HepG2 (cell line): ENCODE data around the gene PSMC3IP. TPM values are rescaled to one million over a fixed set of nuclear protein-coding genes. Genes with fewer than 3 reads are reported as not detected.
A peak's percentile ranks its signal among the peaks of the same experiment; 100 is the strongest.

Experiments used
- ATAC-seq: fragments of 200-7000 bp; cut with Tn5 transposase; 3 replicates; pipeline ENCODE4 v1.9.1; 2020; ENCODE audit warnings: mild to moderate bottlenecking, moderate library complexity
- BruUV-seq: library from RNA; stranded (reverse); fragments of 400-500 nt; replicated peaks from 2 replicates; lab custom pipeline; 2021; lab: Mats Ljungman, UMichigan
- CTCF ChIA-PET: fragments of 300-600 bp; formaldehyde crosslinking; extraction: SDS; loops from one replicate; lab custom pipeline; 2021; ENCODE audit warnings: low total read pairs, inconsistent platforms, low intra/inter-chr PET ratio; lab: Yijun Ruan, JAX
- POLR2A ChIA-PET: fragments of 350-600 bp; sonication (Branson Sonifier 250); formaldehyde crosslinking; loops from one replicate; lab custom pipeline; 2020; ENCODE audit warnings: antibody characterized with exemption, inconsistent platforms; lab: Yijun Ruan, JAX
- DNase-seq: peaks from one replicate; pipeline ENCODE4 v3.0.0-alpha.2; 2015; ENCODE audit warnings: low spot score
- FAIRE-seq: peaks from 3 replicates; lab custom pipeline; 2011; peaks lifted over from hg19 to GRCh38; lab: Jason Lieb, UNC
- H2AFZ ChIP-seq: one replicate; pipeline ENCODE4 v1.6.1; 2011; ENCODE audit warnings: low read length, inconsistent platforms
- H3K27ac ChIP-seq: fragments of 300-600 bp; 3 replicates; pipeline ENCODE4 v1.8.0; 2011; ENCODE audit warnings: mixed run types, mild to moderate bottlenecking, mixed read lengths, low read length, inconsistent platforms; ENCODE audit not compliant: insufficient read depth; ENCODE audit errors: extremely low read length
- H3K27me3 ChIP-seq, 2 experiments: fragments of 200-600 bp in 1 of 2; 2 replicates in 1 of 2; 3 replicates in 1 of 2; pipeline versions ENCODE4 v1.6.0 to v1.8.0; 2011; ENCODE audit warnings: low read length in 2 of 2, mild to moderate bottlenecking in 2 of 2, moderate library complexity in 2 of 2, inconsistent platforms in 1 of 2; ENCODE audit not compliant: insufficient read depth in 2 of 2, control insufficient read depth in 1 of 2
- H3K36me3 ChIP-seq, 2 experiments: fragments of 200-600 bp in 1 of 2; replicated peaks in 1 of 2; 2 replicates in 1 of 2; 3 replicates in 1 of 2; pipeline versions ENCODE4 v1.5.1 to v1.8.0; 2011; ENCODE audit warnings: low read length in 2 of 2, inconsistent platforms in 1 of 2; ENCODE audit not compliant: insufficient read depth in 2 of 2, control insufficient read depth in 1 of 2
- H3K4me1 ChIP-seq: 2 replicates; pipeline ENCODE4 v1.5.1; 2012; ENCODE audit warnings: low read length, inconsistent platforms; ENCODE audit not compliant: insufficient read depth
- H3K4me2 ChIP-seq: 2 replicates; pipeline ENCODE4 v1.6.0; 2011; ENCODE audit warnings: low read depth, low read length, inconsistent platforms
- H3K4me3 ChIP-seq, 3 experiments: fragments of 200-600 bp in 1 of 3; sonication (generic), shearing (Covaris generic) in 1 of 3; replicated peaks in 1 of 3; 2 replicates each; pipeline ENCODE4 v1.5.1; 2011 to 2016; ENCODE audit warnings: low read length in 3 of 3, inconsistent platforms in 2 of 3, low read depth in 2 of 3, mild to moderate bottlenecking in 2 of 3, control low read depth in 1 of 3, mixed read lengths in 1 of 3; ENCODE audit not compliant: insufficient read depth in 1 of 3
- H3K79me2 ChIP-seq: one replicate; pipeline ENCODE4 v1.6.1; 2011; ENCODE audit warnings: low read length, inconsistent platforms; ENCODE audit not compliant: insufficient read depth
- H3K9ac ChIP-seq: 2 replicates; pipeline ENCODE4 v1.6.0; 2011; ENCODE audit warnings: mild to moderate bottlenecking, low read depth, low read length, inconsistent platforms; ENCODE audit not compliant: insufficient read depth
- H3K9me3 ChIP-seq: 2 replicates; pipeline ENCODE4 v1.5.1; 2012; ENCODE audit warnings: mild to moderate bottlenecking, low read length
- H4K20me1 ChIP-seq: 2 replicates; pipeline ENCODE4 v1.6.0; 2011; ENCODE audit warnings: inconsistent platforms, mild to moderate bottlenecking, low read length, moderate library complexity; ENCODE audit not compliant: insufficient read depth
- DRAP1 ChIP-seq: IDR thresholded peaks from 2 replicates; pipeline ENCODE4 v1.6.1; 2016; ENCODE audit warnings: missing genetic modification reagents, missing compliant biosample characterization
- FLYWCH1 ChIP-seq: sonication (generic); formaldehyde crosslinking; IDR thresholded peaks from 2 replicates; pipeline ENCODE4 v1.8.1; 2023; ENCODE audit warnings: mild to moderate bottlenecking, missing genetic modification reagents
- HNRNPLL ChIP-seq: fragments of 200-400 bp; formaldehyde crosslinking; IDR thresholded peaks from 2 replicates; pipeline ENCODE4 v1.6.1; 2017; ENCODE audit warnings: mild to moderate bottlenecking, low read depth, low read length; ENCODE audit not compliant: poor library complexity, severe bottlenecking
- KMT2B ChIP-seq: IDR thresholded peaks from 2 replicates; pipeline ENCODE4 v1.6.1; 2016; ENCODE audit warnings: missing genetic modification reagents, missing compliant biosample characterization
- NRL ChIP-seq: sonication (generic); formaldehyde crosslinking; IDR thresholded peaks from 2 replicates; pipeline ENCODE4 v1.5.0; 2020; ENCODE audit warnings: missing genetic modification reagents, mild to moderate bottlenecking, moderate library complexity, borderline replicate concordance
- PAF1 ChIP-seq: IDR thresholded peaks from 2 replicates; pipeline ENCODE4 v1.6.1; 2016; ENCODE audit warnings: missing genetic modification reagents, missing compliant biosample characterization
- PLSCR1 ChIP-seq: sonication (generic); formaldehyde crosslinking; IDR thresholded peaks from 2 replicates; pipeline ENCODE4 v1.5.0; 2020; ENCODE audit warnings: missing genetic modification reagents, mild to moderate bottlenecking, borderline replicate concordance
- RBAK ChIP-seq: sonication (generic); formaldehyde crosslinking; IDR thresholded peaks from 2 replicates; pipeline ENCODE4 v1.5.1; 2020; ENCODE audit warnings: mild to moderate bottlenecking, missing genetic modification reagents
- RBFOX2 ChIP-seq: fragments of 200-400 bp; formaldehyde crosslinking; IDR thresholded peaks from 2 replicates; pipeline ENCODE4 v1.6.1; 2017; ENCODE audit warnings: low read depth, mild to moderate bottlenecking, low read length
- SP4 ChIP-seq: sonication (generic); formaldehyde crosslinking; IDR thresholded peaks from 2 replicates; pipeline ENCODE4 v1.8.1; 2023; ENCODE audit warnings: mild to moderate bottlenecking, missing genetic modification reagents
- THAP8 ChIP-seq: sonication (generic); formaldehyde crosslinking; IDR thresholded peaks from 2 replicates; pipeline ENCODE4 v1.5.1; 2020; ENCODE audit warnings: missing genetic modification reagents, mild to moderate bottlenecking, borderline replicate concordance
- ZBTB38 ChIP-seq: sonication (generic); formaldehyde crosslinking; IDR thresholded peaks from 2 replicates; pipeline ENCODE4 v1.5.1; 2020; ENCODE audit warnings: mild to moderate bottlenecking, missing genetic modification reagents
- ZFP41 ChIP-seq: sonication (generic); formaldehyde crosslinking; IDR thresholded peaks from 2 replicates; pipeline ENCODE4 v1.4.0; 2020; ENCODE audit warnings: mild to moderate bottlenecking, missing genetic modification reagents, borderline replicate concordance
- ZMYM3 ChIP-seq: sonication (generic); formaldehyde crosslinking; IDR thresholded peaks from 2 replicates; pipeline ENCODE4 v1.5.1; 2020; ENCODE audit warnings: mild to moderate bottlenecking, missing genetic modification reagents
- ZNF24 ChIP-seq: fragments of 450-650 bp; IDR thresholded peaks from 2 replicates; pipeline ENCODE4 v1.6.1; 2017; ENCODE audit warnings: antibody characterized with exemption, mild to moderate bottlenecking
- ZNF333 ChIP-seq: sonication (generic); formaldehyde crosslinking; IDR thresholded peaks from 2 replicates; pipeline ENCODE4 v1.4.0; 2020; ENCODE audit warnings: mild to moderate bottlenecking, missing genetic modification reagents, borderline replicate concordance
- ZNF670 ChIP-seq: sonication (generic); formaldehyde crosslinking; IDR thresholded peaks from 2 replicates; pipeline ENCODE4 v1.8.0; 2022; ENCODE audit warnings: mild to moderate bottlenecking, missing genetic modification reagents, borderline replicate concordance
- ZNF713 ChIP-seq: sonication (generic); formaldehyde crosslinking; IDR thresholded peaks from 2 replicates; pipeline ENCODE4 v1.4.0; 2020; ENCODE audit warnings: mild to moderate bottlenecking, missing genetic modification reagents
- WGBS: methylation state at CpG from one replicate; pipeline ENCODE4 v1.1.6; 2017; ENCODE audit warnings: low lambda C conversion rate; 5-methylcytosine and 5-hydroxymethylcytosine counted together
- in situ Hi-C: cut with HindIII; loops from 2 replicates; pipeline ENCODE4 v1.10.0; 2017; ENCODE audit warnings: low pct_unique_long_range_greater_than_20kb; ENCODE audit not compliant: extremely low pct_ligation_motif_present
- intact Hi-C: fragments of 100-400 bp; cut with micrococcal nuclease; formaldehyde crosslinking; loops from one replicate; pipeline ENCODE4 v1.10.0; 2022; ENCODE audit not compliant: unreplicated experiment
- polyA plus RNA-seq, 8 experiments: library from polyadenylated mRNA; depleted of rRNA in 3 of 8; stranded (reverse) in 7 of 8; unstranded in 1 of 8; fragments of >200 nt; fragmentation: Illumina TruSeq in 4 of 8; extraction: Trizol in 4 of 8; gene quantifications; 2 replicates each; pipeline versions ENCODE4 v1.2.1 to v1.2.3, GENCODE V29; 2011 to 2016; ENCODE audit warnings: low read depth in 4 of 8, missing spikeins in 1 of 8, mixed read lengths in 1 of 8; ENCODE audit not compliant: insufficient read depth in 1 of 8
- total RNA-seq, 5 experiments: library from RNA; depleted of rRNA; stranded (reverse); fragments of >200 nt; fragmentation: Illumina TruSeq; extraction: Trizol; gene quantifications; 2 replicates each; pipeline ENCODE4 v1.2.3, GENCODE V29; 2016; ENCODE audit warnings: low read depth in 1 of 5

PSMC3IP gene
- total and polyA plus RNA-seq, 2 of the 13 experiments (the other 11 are each of a cell fraction or from before 2014, with no cell fraction given) = 6.5 to 22.4 TPM

GRCh38 chr17:42566215-42566882 is 11.2 kb downstream of the PSMC3IP start (continued):
- TF ChIP-seq HNRNPLL (peak; percentile 1), ZNF24 (no peak), RBAK (CRISPR knock-in tag) (peak; percentile 45; the same call in 1 of the 2 replicates), THAP8 (0 out of 2 replicates have a peak, but pooled peaks have one; percentile 52), ZMYM3 (CRISPR knock-in tag) (0 out of 2 replicates have a peak, but pooled peaks have one; percentile 46), ZNF670 (CRISPR knock-in tag) (peak; percentile 15; the same call in 1 of the 2 replicates)

- Histone ChIP-seq H3K9me3 (no peaks in the 10 kb centered on the region), H3K4me1 (peaks cover 80% of the 10 kb centered on the region), H3K27ac (peak overlapping the region; percentile 91), H2AFZ (no peak overlapping the region), H3K36me3 (peaks cover 26 to 48% of the 10 kb centered on the region in 2 experiments), H3K4me3 (peak overlapping the region in 2 of 3 experiments; percentile 13 to 91; a peak in 3 of 6 replicates), H3K4me2 (peak overlapping the region; percentile 82), H3K27me3 (no peaks in the 10 kb centered on the region; a peak in 1 of 5 replicates), H4K20me1 (no peaks in the 10 kb centered on the region), H3K79me2 (peaks cover 42% of the 10 kb centered on the region), H3K9ac (peak overlapping the region; percentile 94)
- intact Hi-C loops = no loop called here
- in situ Hi-C loops = no loop called here
- WGBS = 95% methylated on average over 13 of the region's 16 CpGs
- CTCF ChIA-PET = no interaction called here
- POLR2A ChIA-PET = interaction anchor here (0.7 to 8.5 kb wide), 15 partner anchors 11 to 254 kb away, joined by 3 to 128 read pairs (median 9); partner anchors contain the start of genes CAVIN1, CNTD1, COA3 and HSD17B1
- no peak for FAIRE-seq
- BruUV-seq = no TSS peak
- ATAC-seq = no peak
- DNase-seq = no peak
- TF ChIP-seq NRL = 0 out of 2 replicates have a peak, but pooled peaks have one; percentile 30
- TF ChIP-seq ZBTB38 (CRISPR knock-in tag) = peak; percentile 5; the same call in 1 of the 2 replicates
- TF ChIP-seq ZFP41 (CRISPR knock-in tag) = 0 out of 2 replicates have a peak, but pooled peaks have one; percentile 68
- TF ChIP-seq ZNF713 (CRISPR knock-in tag) = 0 out of 2 replicates have a peak, but pooled peaks have one; percentile 22
- peak; percentile 50; the same call in 1 of the 2 replicates for TF ChIP-seq FLYWCH1 (CRISPR knock-in tag)
- peak; percentile 64 for TF ChIP-seq RBFOX2
- TF ChIP-seq ZNF333 = 0 out of 2 replicates have a peak, but pooled peaks have one; percentile 50
- TF ChIP-seq DRAP1 (CRISPR knock-in tag) = no peak
- TF ChIP-seq PLSCR1 (CRISPR knock-in tag) = no peak
- 0 out of 2 replicates have a peak, but pooled peaks have one; percentile 61 for TF ChIP-seq SP4
- TF ChIP-seq PAF1 (CRISPR knock-in tag) = 0 out of 2 replicates have a peak, but pooled peaks have one; percentile 41
- no peak for TF ChIP-seq KMT2B (CRISPR knock-in tag)
Measured at GRCh38 chr17:42565523-42566214, 11.9 kb downstream of the PSMC3IP start.
